ENCODE data around the gene PEMT. TPM values are rescaled to one million over a fixed set of nuclear protein-coding genes. Genes with fewer than 3 reads are reported as not detected.

Gene PEMT
- total and polyA plus RNA-seq, 9 of the 15 experiments (the other 6 are each of a cell fraction or from before 2014, with no cell fraction given): 1.4 to 36.4 (median 13.6) TPM

DNA sequence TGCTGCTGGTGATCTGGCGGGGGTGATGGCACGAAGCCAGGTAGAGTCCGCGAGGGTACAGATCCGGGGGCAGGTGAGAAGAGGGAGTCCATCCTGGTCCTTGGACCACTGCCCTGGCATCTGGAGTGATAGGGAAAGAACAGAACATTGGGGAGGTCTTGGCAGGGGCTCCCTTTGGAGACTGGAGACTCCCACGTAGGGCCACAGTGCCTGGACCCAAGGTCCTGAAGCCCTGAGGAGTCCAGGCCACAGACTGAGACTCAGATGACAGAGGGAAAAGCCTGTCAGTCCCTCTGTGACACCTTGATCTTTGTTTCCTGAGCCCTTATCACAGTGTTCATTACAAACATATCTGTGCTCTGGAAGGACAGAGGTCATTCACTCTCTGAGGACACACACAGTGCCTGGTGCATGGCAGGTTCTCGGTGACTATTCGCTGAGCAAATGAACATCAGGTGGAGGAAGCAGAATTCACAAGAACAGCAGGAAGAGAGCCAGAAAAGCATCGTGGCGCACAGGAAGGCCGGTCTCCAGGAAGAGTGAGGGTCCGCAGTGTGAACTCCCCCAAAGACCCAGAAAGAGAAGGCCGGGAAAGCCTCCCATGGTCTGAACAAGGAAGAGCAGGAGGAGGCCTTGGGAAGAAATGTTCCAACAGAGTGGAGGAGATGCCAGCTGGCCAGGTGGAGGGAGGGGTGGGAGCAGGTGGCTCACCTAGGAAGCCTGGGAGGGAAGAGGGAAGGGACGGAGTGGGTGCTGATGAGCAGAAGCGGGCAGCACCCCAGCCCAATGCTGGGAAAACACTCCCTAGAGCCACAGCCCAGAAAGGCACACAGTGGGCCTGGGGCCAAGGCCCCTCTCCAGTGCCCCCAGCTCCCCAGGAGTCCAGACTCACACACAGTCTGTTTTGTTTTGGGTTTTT is 20.5 kb downstream of the PEMT start:
- Histone ChIP-seq H4K20me1 (replicated peaks; ENCODE audit: control insufficient read depth, insufficient read depth, low read length) (no peaks in the 10 kb centered on the region; the same call in 1 of the 2 replicates), H3K9me1 (ENCODE audit: control insufficient read depth, insufficient read depth, low read length) (no peaks in the 10 kb centered on the region), H3K4me3 (no peak overlapping the region), H3K36me3 (ENCODE audit: control insufficient read depth, insufficient read depth, low read length) (no peaks in the 10 kb centered on the region), H2AFZ (ENCODE audit: low read depth, low read length) (no peak overlapping the region), H3K9me3 (replicated peaks; ENCODE audit: control insufficient read depth, insufficient read depth, low read depth, low read length) (no peaks in the 10 kb centered on the region), H3K9ac (ENCODE audit: insufficient read depth in 1 of 2, low read depth in 2 of 2, low read length in 2 of 2) (no peak overlapping the region; a peak in 1 of 4 replicates), H3K4me1 (replicated peaks in 1 of 2; ENCODE audit: control insufficient read depth in 2 of 2, insufficient read depth in 2 of 2, low read length in 2 of 2) (peaks cover 0 to 4% of the 10 kb centered on the region in 2 experiments; a peak in 2 of 5 replicates), H3K27ac (ENCODE audit: extremely low read depth, low read depth, low read length) (no peak overlapping the region), H3K4me2 (ENCODE audit: insufficient read depth, low read length) (no peak overlapping the region), H3K79me2 (ENCODE audit: control insufficient read depth, insufficient read depth, low read length) (no peaks in the 10 kb centered on the region), H3K27me3 (ENCODE audit: control insufficient read depth in 2 of 2, insufficient read depth in 2 of 2, low read length in 2 of 2) (no peaks in the 10 kb centered on the region)
- BruUV-seq (replicated peaks): no TSS peak
- FAIRE-seq (no peak), ATAC-seq (no peak), DNase-seq (ENCODE audit: extremely low read depth in 1 of 4, low spot score in 3 of 4) (no peak)
- in situ Hi-C loops (cut with MboI): no loop called here
- POLR2A ChIA-PET: no interaction called here
- CTCF ChIA-PET (ENCODE audit: low intra/inter-chr PET ratio): interaction anchor here (0.9 to 1.3 kb wide), 2 partner anchors 75 to 215 kb away, joined by 4 to 5 read pairs; partner anchors contain the start of gene RASD1
- no peak for TF ChIP-seq FOXJ2 (tag; IDR thresholded peaks at IDR 0.05)
- peak; percentile 58 for TF ChIP-seq NFIC (IDR thresholded peaks at IDR 0.05)
- 73% methylated on average over 9 of the region's 15 CpGs for WGBS (ENCODE audit: insufficient coverage, low coverage, missing lambda C conversion rate)
- intact Hi-C loops (cut with micrococcal nuclease): no loop called here

DNA sequence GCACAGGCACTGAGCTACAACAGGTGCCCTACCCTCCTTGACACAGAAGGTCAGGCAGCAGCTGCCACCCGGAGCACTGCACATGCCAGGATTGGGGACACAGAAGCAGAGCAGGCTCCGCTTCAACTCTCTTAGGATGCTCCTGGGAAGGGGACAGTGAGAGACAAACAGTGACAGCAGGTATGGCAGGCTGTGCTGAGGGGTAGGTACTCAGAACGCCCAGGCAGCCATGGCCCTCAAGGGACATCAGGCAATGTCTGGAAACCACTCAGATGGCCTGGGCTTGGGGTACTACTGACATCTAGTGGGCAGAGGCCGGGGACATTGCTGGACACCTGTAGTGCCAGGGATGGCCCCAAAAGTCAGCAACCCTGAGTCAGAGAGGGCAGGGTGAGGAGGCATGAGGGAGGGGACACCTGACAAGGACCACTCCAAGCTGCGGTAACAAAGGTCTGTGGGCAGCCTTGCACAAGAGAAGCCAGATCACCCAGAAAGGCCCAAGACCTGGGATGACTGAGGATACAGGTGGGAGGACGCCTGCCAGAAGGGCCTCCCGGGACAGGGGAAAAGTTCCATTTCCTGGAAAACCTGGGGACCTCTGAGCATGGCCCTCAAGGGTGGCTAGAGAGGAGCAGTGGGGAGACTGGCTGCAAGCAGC is 21.2 kb downstream of the PEMT start:
- H3K4me1 ChIP-seq (replicated peaks in 1 of 2; ENCODE audit: control insufficient read depth in 2 of 2, insufficient read depth in 2 of 2, low read length in 2 of 2): peaks cover 0 to 4% of the 10 kb centered on the region in 2 experiments; a peak in 2 of 5 replicates
- no peak for FAIRE-seq
- no peak overlapping the region for H3K27ac ChIP-seq (ENCODE audit: extremely low read depth, low read depth, low read length)
- ChIA-PET CTCF (ENCODE audit: low intra/inter-chr PET ratio) (interaction anchor here (0.9 to 2.2 kb wide), 3 partner anchors 74 to 215 kb away, joined by 4 to 24 read pairs (median 5); partner anchors contain the start of gene RASD1), POLR2A (no interaction called here)
- in situ Hi-C loops (cut with MboI) (no loop called here), intact Hi-C loops (cut with micrococcal nuclease) (no loop called here)
- no peak overlapping the region for H3K4me2 ChIP-seq (ENCODE audit: insufficient read depth, low read length)
- no TSS peak for BruUV-seq (replicated peaks)
- no peaks in the 10 kb centered on the region for H3K27me3 ChIP-seq (ENCODE audit: control insufficient read depth in 2 of 2, insufficient read depth in 2 of 2, low read length in 2 of 2)
- no peaks in the 10 kb centered on the region for H3K9me3 ChIP-seq (replicated peaks; ENCODE audit: control insufficient read depth, insufficient read depth, low read depth, low read length)
- H2AFZ ChIP-seq (ENCODE audit: low read depth, low read length): no peak overlapping the region
- TF ChIP-seq, protein P1, sequence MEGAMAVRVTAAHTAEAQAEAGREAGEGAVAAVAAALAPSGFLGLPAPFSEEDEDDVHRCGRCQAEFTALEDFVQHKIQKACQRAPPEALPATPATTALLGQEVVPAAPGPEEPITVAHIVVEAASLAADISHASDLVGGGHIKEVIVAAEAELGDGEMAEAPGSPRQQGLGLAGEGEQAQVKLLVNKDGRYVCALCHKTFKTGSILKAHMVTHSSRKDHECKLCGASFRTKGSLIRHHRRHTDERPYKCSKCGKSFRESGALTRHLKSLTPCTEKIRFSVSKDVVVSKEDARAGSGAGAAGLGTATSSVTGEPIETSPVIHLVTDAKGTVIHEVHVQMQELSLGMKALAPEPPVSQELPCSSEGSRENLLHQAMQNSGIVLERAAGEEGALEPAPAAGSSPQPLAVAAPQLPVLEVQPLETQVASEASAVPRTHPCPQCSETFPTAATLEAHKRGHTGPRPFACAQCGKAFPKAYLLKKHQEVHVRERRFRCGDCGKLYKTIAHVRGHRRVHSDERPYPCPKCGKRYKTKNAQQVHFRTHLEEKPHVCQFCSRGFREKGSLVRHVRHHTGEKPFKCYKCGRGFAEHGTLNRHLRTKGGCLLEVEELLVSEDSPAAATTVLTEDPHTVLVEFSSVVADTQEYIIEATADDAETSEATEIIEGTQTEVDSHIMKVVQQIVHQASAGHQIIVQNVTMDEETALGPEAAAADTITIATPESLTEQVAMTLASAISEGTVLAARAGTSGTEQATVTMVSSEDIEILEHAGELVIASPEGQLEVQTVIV (CRISPR knock-in tag; IDR thresholded peaks at IDR 0.05; ENCODE audit: borderline replicate concordance): no peak
- TF ChIP-seq, protein P2, sequence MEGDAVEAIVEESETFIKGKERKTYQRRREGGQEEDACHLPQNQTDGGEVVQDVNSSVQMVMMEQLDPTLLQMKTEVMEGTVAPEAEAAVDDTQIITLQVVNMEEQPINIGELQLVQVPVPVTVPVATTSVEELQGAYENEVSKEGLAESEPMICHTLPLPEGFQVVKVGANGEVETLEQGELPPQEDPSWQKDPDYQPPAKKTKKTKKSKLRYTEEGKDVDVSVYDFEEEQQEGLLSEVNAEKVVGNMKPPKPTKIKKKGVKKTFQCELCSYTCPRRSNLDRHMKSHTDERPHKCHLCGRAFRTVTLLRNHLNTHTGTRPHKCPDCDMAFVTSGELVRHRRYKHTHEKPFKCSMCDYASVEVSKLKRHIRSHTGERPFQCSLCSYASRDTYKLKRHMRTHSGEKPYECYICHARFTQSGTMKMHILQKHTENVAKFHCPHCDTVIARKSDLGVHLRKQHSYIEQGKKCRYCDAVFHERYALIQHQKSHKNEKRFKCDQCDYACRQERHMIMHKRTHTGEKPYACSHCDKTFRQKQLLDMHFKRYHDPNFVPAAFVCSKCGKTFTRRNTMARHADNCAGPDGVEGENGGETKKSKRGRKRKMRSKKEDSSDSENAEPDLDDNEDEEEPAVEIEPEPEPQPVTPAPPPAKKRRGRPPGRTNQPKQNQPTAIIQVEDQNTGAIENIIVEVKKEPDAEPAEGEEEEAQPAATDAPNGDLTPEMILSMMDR (IDR thresholded peaks at IDR 0.05 in 2 of 3, conservative IDR thresholded peaks at IDR 0.05 in 1 of 3; ENCODE audit: insufficient read depth in 2 of 3, low read depth in 1 of 3, low read length in 3 of 3): peak; percentile 29 to 46 (median 32); a peak in 5 of 6 replicates
- TF ChIP-seq SAFB (IDR thresholded peaks at IDR 0.05; ENCODE audit: borderline replicate concordance, low read depth, low read length) (no peak), RAD21 (CRISPR knock-in tag; conservative IDR thresholded peaks at IDR 0.05 in 1 of 2, IDR thresholded peaks at IDR 0.05 in 1 of 2) (peak; percentile 20 to 32; a peak in 3 of 4 replicates)
- H3K36me3 ChIP-seq (ENCODE audit: control insufficient read depth, insufficient read depth, low read length): no peaks in the 10 kb centered on the region
- no peaks in the 10 kb centered on the region; the same call in 1 of the 2 replicates for H4K20me1 ChIP-seq (replicated peaks; ENCODE audit: control insufficient read depth, insufficient read depth, low read length)
- no peak overlapping the region for H3K4me3 ChIP-seq
- WGBS (ENCODE audit: insufficient coverage, low coverage, missing lambda C conversion rate): 64% methylated on average over 4 of the region's 7 CpGs
- no peak overlapping the region; a peak in 1 of 4 replicates for H3K9ac ChIP-seq (ENCODE audit: insufficient read depth in 1 of 2, low read depth in 2 of 2, low read length in 2 of 2)
- H3K9me1 ChIP-seq (ENCODE audit: control insufficient read depth, insufficient read depth, low read length): no peaks in the 10 kb centered on the region
- peak in 1 of 4 experiments; percentile 17 for DNase-seq (ENCODE audit: extremely low read depth in 1 of 4, low spot score in 3 of 4)
- no peaks in the 10 kb centered on the region for H3K79me2 ChIP-seq (ENCODE audit: control insufficient read depth, insufficient read depth, low read length)
- ATAC-seq: peak; percentile 39; the same call in 1 of the 3 replicates

Measured in K562 (cell line).